ENCODE measurements around the gene DIAPH2.

GRCh38 chrX:96710031-96710430 lies 25.4 kb downstream of the DIAPH2 start:
- TF ChIP-seq JUN (IDR thresholded peaks at IDR 0.05; ENCODE audit: borderline replicate concordance, low read depth, low read length) (no peak), JUN (CRISPR knock-in tag; IDR thresholded peaks at IDR 0.05; ENCODE audit: borderline replicate concordance) (no peak), CBX2 (IDR thresholded peaks at IDR 0.05; ENCODE audit: insufficient read depth, low read length, poor library complexity, severe bottlenecking) (no peak), GTF2B (IDR thresholded peaks at IDR 0.05; ENCODE audit: extremely low read depth, insufficient read length) (no peak)
